Measurements from ENCODE around the gene BICRA.
"Not testable (repeated sequence)": the region's sequence is repeated elsewhere in the genome, so short reads cannot be mapped to it uniquely, and the experiment has no call there.

Gene BICRA

DNA sequence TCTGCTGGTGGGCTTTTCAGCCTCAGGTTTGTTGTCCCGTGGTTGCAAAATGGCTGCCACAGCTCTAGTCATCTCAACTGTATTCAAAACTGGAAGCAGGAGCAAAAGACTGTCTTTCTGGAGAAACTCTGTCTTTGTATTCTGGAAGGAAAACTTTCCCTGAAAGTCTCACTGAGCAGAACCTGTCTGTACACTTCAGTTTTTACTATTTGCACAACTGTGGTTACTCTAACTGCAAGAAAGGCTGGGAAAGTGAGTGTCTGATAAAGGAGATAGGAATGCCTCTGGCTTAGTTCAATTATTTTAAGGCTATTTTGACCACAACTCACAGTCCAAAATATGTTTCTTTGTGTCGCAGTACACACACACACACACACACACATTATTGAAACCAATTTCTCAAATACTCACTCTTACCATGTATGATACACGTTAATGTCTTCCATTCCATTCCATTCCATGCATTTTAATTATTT is 54.5 kb downstream of the BICRA start:
- H3K4me3 ChIP-seq (ENCODE audit: low read length) = no peak overlapping the region
- TF ChIP-seq, protein P1, sequence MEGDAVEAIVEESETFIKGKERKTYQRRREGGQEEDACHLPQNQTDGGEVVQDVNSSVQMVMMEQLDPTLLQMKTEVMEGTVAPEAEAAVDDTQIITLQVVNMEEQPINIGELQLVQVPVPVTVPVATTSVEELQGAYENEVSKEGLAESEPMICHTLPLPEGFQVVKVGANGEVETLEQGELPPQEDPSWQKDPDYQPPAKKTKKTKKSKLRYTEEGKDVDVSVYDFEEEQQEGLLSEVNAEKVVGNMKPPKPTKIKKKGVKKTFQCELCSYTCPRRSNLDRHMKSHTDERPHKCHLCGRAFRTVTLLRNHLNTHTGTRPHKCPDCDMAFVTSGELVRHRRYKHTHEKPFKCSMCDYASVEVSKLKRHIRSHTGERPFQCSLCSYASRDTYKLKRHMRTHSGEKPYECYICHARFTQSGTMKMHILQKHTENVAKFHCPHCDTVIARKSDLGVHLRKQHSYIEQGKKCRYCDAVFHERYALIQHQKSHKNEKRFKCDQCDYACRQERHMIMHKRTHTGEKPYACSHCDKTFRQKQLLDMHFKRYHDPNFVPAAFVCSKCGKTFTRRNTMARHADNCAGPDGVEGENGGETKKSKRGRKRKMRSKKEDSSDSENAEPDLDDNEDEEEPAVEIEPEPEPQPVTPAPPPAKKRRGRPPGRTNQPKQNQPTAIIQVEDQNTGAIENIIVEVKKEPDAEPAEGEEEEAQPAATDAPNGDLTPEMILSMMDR (IDR thresholded peaks at IDR 0.05; ENCODE audit: insufficient read depth, low read depth, low read length, missing control alignments) = no peak
- peak; percentile 89 for DNase-seq (ENCODE audit: low read depth)

DNA sequence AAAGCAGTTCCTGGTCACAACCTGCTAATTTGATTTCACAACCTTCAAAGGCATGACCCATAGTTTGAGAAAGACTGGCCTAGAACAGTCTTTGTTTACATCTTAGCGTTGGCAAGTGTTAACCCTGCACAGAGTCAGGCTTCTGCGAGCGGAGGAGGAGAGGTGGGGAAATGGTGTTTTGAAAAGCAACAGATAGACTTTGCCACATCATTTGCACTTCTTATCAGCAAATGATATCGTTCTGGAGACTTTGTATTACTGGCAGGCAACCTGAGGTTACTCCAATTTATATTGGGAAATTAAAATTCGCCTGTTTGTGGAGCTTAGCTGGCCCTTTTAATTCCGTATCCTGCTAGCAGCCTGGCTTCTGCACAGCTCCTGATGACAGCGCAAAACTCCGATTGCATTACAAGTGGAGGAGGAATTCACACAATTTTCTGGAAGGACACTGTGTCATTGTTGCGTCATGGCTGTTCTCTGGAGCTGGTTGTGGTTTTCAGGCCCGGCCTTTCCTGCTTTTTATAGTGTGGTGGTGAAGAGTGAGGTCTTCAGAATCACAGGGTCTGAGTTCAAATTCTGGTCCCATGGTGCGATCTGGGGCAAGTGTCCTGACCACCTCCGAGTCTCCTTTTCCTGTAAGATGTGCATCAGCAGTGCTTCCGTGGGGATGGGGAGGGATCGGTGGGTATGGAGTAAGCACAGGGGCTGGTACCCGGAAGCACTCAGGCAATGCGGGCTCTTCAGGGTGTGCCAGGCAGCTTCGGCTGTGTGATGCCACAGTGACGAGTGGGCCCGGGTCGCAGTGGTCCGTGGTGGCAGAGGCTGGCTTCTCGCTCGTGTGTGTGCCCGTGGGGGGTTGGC is 55.2 kb downstream of the BICRA start:
- TF ChIP-seq, protein P1 (IDR thresholded peaks at IDR 0.05; ENCODE audit: insufficient read depth, low read depth, low read length, missing control alignments) = no peak
- DNase-seq (ENCODE audit: low read depth) = peak; percentile 95
- no peak overlapping the region for H3K4me3 ChIP-seq (ENCODE audit: low read length)

DNA sequence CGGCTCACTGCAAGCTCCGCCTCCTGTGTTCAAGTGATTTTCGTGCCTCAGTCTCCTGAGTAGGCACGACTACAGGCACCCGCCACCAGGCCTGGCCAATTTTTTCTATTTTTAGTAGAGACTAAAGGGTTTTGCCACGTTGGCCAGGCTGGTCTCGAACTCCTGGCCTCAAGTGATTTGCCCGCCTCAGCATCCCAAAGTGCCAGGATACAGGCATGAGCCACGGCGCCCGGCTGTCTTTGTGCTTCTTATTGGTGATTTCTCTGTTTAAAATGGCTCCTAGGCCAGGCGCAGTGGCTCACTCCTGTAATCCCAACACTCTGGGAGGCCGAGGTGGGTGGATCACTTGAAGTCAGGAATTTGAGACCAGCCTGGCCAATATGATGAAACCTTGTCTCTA is 59.6 kb downstream of the BICRA start:
- H3K4me3 ChIP-seq (ENCODE audit: low read length); DNase-seq (ENCODE audit: low read depth): not testable (repeated sequence)

DNA sequence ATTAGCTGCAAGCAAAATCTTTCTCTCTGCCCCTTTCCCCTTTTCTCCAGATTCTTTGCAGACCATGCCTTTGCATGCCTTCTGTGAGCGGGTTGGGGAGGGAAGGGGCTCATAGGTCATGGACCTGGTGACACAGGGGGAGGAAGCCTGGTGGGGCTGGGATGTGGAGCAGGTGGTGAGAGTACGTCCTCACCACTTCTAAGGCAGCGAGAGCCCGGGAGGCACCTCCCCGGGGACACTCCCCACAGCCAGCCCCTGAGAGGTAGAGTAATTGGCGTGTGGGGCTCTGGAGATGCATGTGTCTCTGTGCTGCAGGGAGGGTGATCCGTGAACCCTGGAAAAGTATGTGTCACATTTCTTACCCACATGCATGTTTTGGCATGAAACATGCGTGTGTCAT is 61.8 kb downstream of the BICRA start:
- DNase-seq (ENCODE audit: low read depth) = no peak
- no peak overlapping the region for H3K4me3 ChIP-seq (ENCODE audit: low read length)
- TF ChIP-seq, protein P1 (IDR thresholded peaks at IDR 0.05; ENCODE audit: insufficient read depth, low read depth, low read length, missing control alignments) = no peak

DNA sequence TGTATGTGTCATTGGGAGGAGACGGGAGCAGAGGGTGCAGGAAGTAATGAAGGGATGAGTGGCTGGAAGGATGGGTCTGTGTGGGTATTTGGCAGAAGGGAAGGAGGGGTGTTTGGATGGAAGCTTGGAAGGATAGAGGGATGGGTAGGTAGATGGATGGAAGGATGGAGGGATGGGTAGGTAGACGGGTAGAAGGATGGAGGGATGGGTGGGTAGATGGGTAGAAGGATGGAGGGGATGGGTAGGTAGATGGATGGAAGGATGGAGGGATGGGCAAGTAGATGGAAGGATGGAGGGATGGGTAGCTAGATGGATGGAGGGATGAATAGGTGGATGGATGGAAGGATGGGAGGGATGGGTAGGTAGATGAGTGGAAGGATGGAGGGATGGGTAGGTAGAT is 62.6 kb downstream of the BICRA start:
- DNase-seq (ENCODE audit: low read depth) = no peak
- no peak overlapping the region for H3K4me3 ChIP-seq (ENCODE audit: low read length)
- TF ChIP-seq, protein P1 (IDR thresholded peaks at IDR 0.05; ENCODE audit: insufficient read depth, low read depth, low read length, missing control alignments) = no peak

DNA sequence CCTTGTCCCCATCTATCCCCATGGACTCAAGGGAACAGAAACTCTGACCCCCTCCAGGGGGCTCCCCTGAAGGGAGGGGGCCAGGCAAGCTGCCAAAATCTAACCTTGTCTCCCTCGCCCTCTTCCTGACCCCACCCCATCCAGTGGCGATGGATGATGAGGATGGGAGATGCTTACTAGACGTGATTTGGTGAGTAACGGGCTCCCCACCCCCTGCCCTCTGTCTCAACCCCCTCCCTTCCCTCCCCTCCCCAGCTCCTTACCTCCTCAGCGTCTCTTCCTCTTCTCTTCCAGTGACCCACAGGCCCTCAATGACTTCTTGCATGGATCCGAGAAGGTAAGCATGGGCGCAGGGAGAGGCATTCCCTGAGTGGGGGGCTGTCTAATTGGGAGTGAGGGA is 64.5 kb downstream of the BICRA start:
- DNase-seq (ENCODE audit: low read depth) = no peak
- TF ChIP-seq, protein P1 (IDR thresholded peaks at IDR 0.05; ENCODE audit: insufficient read depth, low read depth, low read length, missing control alignments) = no peak
- no peak overlapping the region for H3K4me3 ChIP-seq (ENCODE audit: low read length)

DNA sequence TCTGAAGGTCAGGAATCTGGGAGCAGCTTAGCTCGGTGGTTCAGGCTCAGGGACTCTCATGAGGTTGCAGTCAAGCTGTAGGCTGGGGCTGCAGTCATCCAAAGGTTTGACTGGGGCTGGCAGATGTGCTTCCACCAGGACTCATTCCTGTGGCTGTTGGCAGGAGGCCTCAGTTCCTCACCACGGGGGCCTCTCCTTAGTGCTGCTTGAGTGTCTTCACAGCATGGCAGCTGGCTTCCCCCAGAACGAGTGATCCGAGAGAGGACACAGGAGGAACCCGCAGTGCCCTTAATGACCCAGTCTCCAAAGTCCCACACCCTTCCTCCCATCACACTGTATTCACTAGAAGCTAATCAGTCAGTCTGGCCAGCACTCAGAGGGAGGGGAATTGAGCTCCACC is 65.6 kb downstream of the BICRA start:
- TF ChIP-seq, protein P1 (IDR thresholded peaks at IDR 0.05; ENCODE audit: insufficient read depth, low read depth, low read length, missing control alignments) = no peak
- no peak for DNase-seq (ENCODE audit: low read depth)
- H3K4me3 ChIP-seq (ENCODE audit: low read length) = no peak overlapping the region
